Fibroblast of lung (primary cell): Measurements from ENCODE around the gene LIF.

ENCODE experiments used
- CTCF ChIP-seq, 2 donors: IDR thresholded peaks in 1 of 2; conservative IDR thresholded peaks in 1 of 2; 1 replicate in 1 of 2; 2 replicates in 1 of 2; pipeline ENCODE4 v1.5.1; 2011 to 2012; ENCODE audit warnings: low read length in 2 of 2, control low read depth in 1 of 2, inconsistent platforms in 1 of 2, low read depth in 1 of 2, mild to moderate bottlenecking in 1 of 2
- EZH2 ChIP-seq: IDR thresholded peaks from 2 replicates; pipeline ENCODE4 v1.5.1; 2012; ENCODE audit warnings: low read length, control low read depth, mild to moderate bottlenecking; ENCODE audit errors: missing control alignments

GRCh38 chr22:30226192-30226832, 20.2 kb downstream of the LIF start:
- no peak for TF ChIP-seq EZH2
- no peak for TF ChIP-seq CTCF (conservative IDR thresholded peaks at IDR 0.05 in 1 of 2, IDR thresholded peaks at IDR 0.05 in 1 of 2; ENCODE audit: low read depth in 1 of 2, low read length in 2 of 2)
